ENCODE results near the gene TRIM26. TPM values are rescaled to one million over a fixed set of nuclear protein-coding genes. Genes with fewer than 3 reads are reported as not detected.

The TRIM26 gene
- total RNA-seq, 4 donors from 2014 or later: 38.1 to 57.8 (median 45.8) TPM

- no peak for TF ChIP-seq CTCF (IDR thresholded peaks at IDR 0.05)
- TF ChIP-seq EP300 (IDR thresholded peaks at IDR 0.05): no peak
- no peak for TF ChIP-seq POLR2A (IDR thresholded peaks at IDR 0.05)
- no peak for TF ChIP-seq POLR2AphosphoS5 (IDR thresholded peaks at IDR 0.05)
- H3K4me3 ChIP-seq: no peak overlapping the region
- H3K36me3 ChIP-seq: no peaks in the 10 kb centered on the region
- H3K9me3 ChIP-seq: no peaks in the 10 kb centered on the region
- 65 to 100% methylated on average over 1 to 3 of the region's 3 CpGs for WGBS, 2 donors (ENCODE audit: low coverage in 1 of 2)
- H3K27ac ChIP-seq: no peak overlapping the region
- H3K27me3 ChIP-seq: peaks cover 58% of the 10 kb centered on the region
- ATAC-seq: no peak
- H3K4me1 ChIP-seq: peaks cover 0 to 5% (median 0%) of the 10 kb centered on the region in 3 donors
These were observed 61.6 kb downstream of the TRIM26 start for GRCh38 chr6:30151580-30151979.

- Histone ChIP-seq H3K36me3 (no peaks in the 10 kb centered on the region), H3K9me3 (no peaks in the 10 kb centered on the region), H3K4me3 (no peak overlapping the region), H3K4me1 (peaks cover 0 to 5% (median 0%) of the 10 kb centered on the region in 3 donors), H3K27me3 (peaks cover 58% of the 10 kb centered on the region), H3K27ac (no peak overlapping the region)
- WGBS, 2 donors (ENCODE audit: low coverage in 1 of 2): 83 to 85% methylated on average over 5 to 7 of the region's 10 CpGs
- no peak for ATAC-seq
- TF ChIP-seq EP300 (IDR thresholded peaks at IDR 0.05) (no peak), POLR2AphosphoS5 (IDR thresholded peaks at IDR 0.05) (no peak), POLR2A (IDR thresholded peaks at IDR 0.05) (no peak), CTCF (IDR thresholded peaks at IDR 0.05) (no peak)
These were observed 62.4 kb downstream of the TRIM26 start for GRCh38 chr6:30150671-30151395.

GRCh38 chr6:30149858-30150550 lies 63.2 kb downstream of the TRIM26 start:
- H3K4me3 ChIP-seq: no peak overlapping the region
- peaks cover 59% of the 10 kb centered on the region for H3K27me3 ChIP-seq
- peaks cover 0 to 5% (median 0%) of the 10 kb centered on the region in 3 donors for H3K4me1 ChIP-seq
- TF ChIP-seq CTCF (IDR thresholded peaks at IDR 0.05): no peak
- TF ChIP-seq EP300 (IDR thresholded peaks at IDR 0.05): no peak
- no peak for TF ChIP-seq POLR2A (IDR thresholded peaks at IDR 0.05)
- TF ChIP-seq POLR2AphosphoS5 (IDR thresholded peaks at IDR 0.05): no peak
- H3K27ac ChIP-seq: no peak overlapping the region
- WGBS, 2 donors (ENCODE audit: low coverage in 1 of 2): 36 to 58% methylated on average over 4 to 6 of the region's 7 CpGs
- no peak for ATAC-seq
- H3K9me3 ChIP-seq: no peaks in the 10 kb centered on the region
- no peaks in the 10 kb centered on the region for H3K36me3 ChIP-seq

- H3K36me3 ChIP-seq: no peaks in the 10 kb centered on the region
- H3K4me3 ChIP-seq: no peak overlapping the region
- H3K4me1 ChIP-seq: no peaks in the 10 kb centered on the region
- WGBS, 2 donors (ENCODE audit: low coverage in 1 of 2): 39 to 51% methylated on average over 3 of the region's 3 CpGs
- H3K27ac ChIP-seq: no peak overlapping the region
- no peak for ATAC-seq
- peaks cover 59% of the 10 kb centered on the region for H3K27me3 ChIP-seq
- TF ChIP-seq EP300 (IDR thresholded peaks at IDR 0.05) (no peak), CTCF (IDR thresholded peaks at IDR 0.05) (no peak), POLR2AphosphoS5 (IDR thresholded peaks at IDR 0.05) (no peak), POLR2A (IDR thresholded peaks at IDR 0.05) (no peak)
- no peaks in the 10 kb centered on the region for H3K9me3 ChIP-seq
These were observed 64.0 kb downstream of the TRIM26 start for GRCh38 chr6:30149234-30149633.
